ENCODE data around the gene UBAP1.
A peak's percentile ranks its signal among the peaks of the same experiment; 100 is the strongest.
"Not testable (repeated sequence)": the region's sequence is repeated elsewhere in the genome, so short reads cannot be mapped to it uniquely, and the experiment has no call there.

UBAP1 gene

GRCh38 chr9:34178436-34179212 lies at the start of gene UBAP1:
Gene UBAP1 (plus strand): TSS chr9:34179043. CDS start chr9:34220915, 41,872 bp downstream.
- Histone ChIP-seq H3K9me3 (ENCODE audit: control insufficient read depth in 2 of 2, low read length in 2 of 2) (no peaks in the 10 kb centered on the region), H3K4me3 (ENCODE audit: low read length in 2 of 2) (peak within 1 kb of the TSS; percentile 90 to 94)

GRCh38 chr9:34131571-34131970 lies 47.3 kb upstream of the UBAP1 start:
- Histone ChIP-seq H3K9me3 (ENCODE audit: control insufficient read depth in 2 of 2, low read length in 2 of 2) (no peaks in the 10 kb centered on the region), H3K9ac (ENCODE audit: low read length in 2 of 2) (no peak overlapping the region), H3K4me1 (ENCODE audit: control insufficient read depth, insufficient read depth, low read length) (peaks cover 4% of the 10 kb centered on the region), H3K27ac (ENCODE audit: low read length) (no peak overlapping the region), H3K36me3 (ENCODE audit: control insufficient read depth in 2 of 2, insufficient read depth in 2 of 2, low read length in 2 of 2) (no peaks in the 10 kb centered on the region), H3K4me3 (ENCODE audit: low read length in 2 of 2) (no peak overlapping the region), H3K27me3 (ENCODE audit: control insufficient read depth in 1 of 2, insufficient read depth in 2 of 2, low read length in 2 of 2) (no peaks in the 10 kb centered on the region)

More at GRCh38 chr9:34178436-34179212, at the start of gene UBAP1:
- peaks cover 11% of the 10 kb centered on the region for H3K4me1 ChIP-seq (ENCODE audit: control insufficient read depth, insufficient read depth, low read length)
- H3K9ac ChIP-seq (ENCODE audit: low read length in 2 of 2) = peak within 1 kb of the TSS; percentile 95 to 98
- no peaks in the 10 kb centered on the region for H3K36me3 ChIP-seq (ENCODE audit: control insufficient read depth in 2 of 2, insufficient read depth in 2 of 2, low read length in 2 of 2)
- H3K27me3 ChIP-seq (ENCODE audit: control insufficient read depth in 1 of 2, insufficient read depth in 2 of 2, low read length in 2 of 2) = no peaks in the 10 kb centered on the region
- peak within 1 kb of the TSS; percentile 88 for H3K27ac ChIP-seq (ENCODE audit: low read length)

GRCh38 chr9:34133436-34133949 lies 45.4 kb upstream of the UBAP1 start:
- no peaks in the 10 kb centered on the region for H3K27me3 ChIP-seq (ENCODE audit: control insufficient read depth in 1 of 2, insufficient read depth in 2 of 2, low read length in 2 of 2)
- H3K4me1 ChIP-seq (ENCODE audit: control insufficient read depth, insufficient read depth, low read length) = no peaks in the 10 kb centered on the region
- H3K36me3 ChIP-seq (ENCODE audit: control insufficient read depth in 2 of 2, insufficient read depth in 2 of 2, low read length in 2 of 2) = no peaks in the 10 kb centered on the region
- no peak overlapping the region for H3K9ac ChIP-seq (ENCODE audit: low read length in 2 of 2)
- H3K27ac ChIP-seq (ENCODE audit: low read length) = no peak overlapping the region
- H3K9me3 ChIP-seq (ENCODE audit: control insufficient read depth in 2 of 2, low read length in 2 of 2) = no peaks in the 10 kb centered on the region
- no peak overlapping the region for H3K4me3 ChIP-seq (ENCODE audit: low read length in 2 of 2)

- Histone ChIP-seq H3K36me3 (ENCODE audit: control insufficient read depth in 2 of 2, insufficient read depth in 2 of 2, low read length in 2 of 2) (no peaks in the 10 kb centered on the region), H3K27ac (ENCODE audit: low read length) (no peak overlapping the region), H3K9ac (ENCODE audit: low read length in 2 of 2) (no peak overlapping the region), H3K27me3 (ENCODE audit: control insufficient read depth in 1 of 2, insufficient read depth in 2 of 2, low read length in 2 of 2) (no peaks in the 10 kb centered on the region), H3K4me1 (ENCODE audit: control insufficient read depth, insufficient read depth, low read length) (no peaks in the 10 kb centered on the region), H3K9me3 (ENCODE audit: control insufficient read depth in 2 of 2, low read length in 2 of 2) (no peaks in the 10 kb centered on the region), H3K4me3 (ENCODE audit: low read length in 2 of 2) (no peak overlapping the region)
Observed at GRCh38 chr9:34134521-34134920, 44.3 kb upstream of the UBAP1 start.

- H3K9ac ChIP-seq (ENCODE audit: low read length in 2 of 2); H3K4me1 ChIP-seq (ENCODE audit: control insufficient read depth, insufficient read depth, low read length); H3K9me3 ChIP-seq (ENCODE audit: control insufficient read depth in 2 of 2, low read length in 2 of 2); H3K36me3 ChIP-seq (ENCODE audit: control insufficient read depth in 2 of 2, insufficient read depth in 2 of 2, low read length in 2 of 2); H3K27ac ChIP-seq (ENCODE audit: low read length); H3K4me3 ChIP-seq (ENCODE audit: low read length in 2 of 2); H3K27me3 ChIP-seq (ENCODE audit: control insufficient read depth in 1 of 2, insufficient read depth in 2 of 2, low read length in 2 of 2): not testable (repeated sequence)
Observed at GRCh38 chr9:34138644-34139043, 40.2 kb upstream of the UBAP1 start.

GRCh38 chr9:34139477-34140146 lies 39.2 kb upstream of the UBAP1 start:
- Histone ChIP-seq H3K9ac (ENCODE audit: low read length in 2 of 2) (no peak overlapping the region), H3K27me3 (ENCODE audit: control insufficient read depth in 1 of 2, insufficient read depth in 2 of 2, low read length in 2 of 2) (no peaks in the 10 kb centered on the region)

GRCh38 chr9:34140853-34141252 lies 38.0 kb upstream of the UBAP1 start:
- no peak overlapping the region for H3K27ac ChIP-seq (ENCODE audit: low read length)
- no peaks in the 10 kb centered on the region for H3K9me3 ChIP-seq (ENCODE audit: control insufficient read depth in 2 of 2, low read length in 2 of 2)
- no peaks in the 10 kb centered on the region for H3K27me3 ChIP-seq (ENCODE audit: control insufficient read depth in 1 of 2, insufficient read depth in 2 of 2, low read length in 2 of 2)
- no peaks in the 10 kb centered on the region for H3K36me3 ChIP-seq (ENCODE audit: control insufficient read depth in 2 of 2, insufficient read depth in 2 of 2, low read length in 2 of 2)
- H3K9ac ChIP-seq (ENCODE audit: low read length in 2 of 2) = no peak overlapping the region
- no peak overlapping the region for H3K4me3 ChIP-seq (ENCODE audit: low read length in 2 of 2)
- no peaks in the 10 kb centered on the region for H3K4me1 ChIP-seq (ENCODE audit: control insufficient read depth, insufficient read depth, low read length)

More at GRCh38 chr9:34139477-34140146, 39.2 kb upstream of the UBAP1 start:
- H3K4me1 ChIP-seq (ENCODE audit: control insufficient read depth, insufficient read depth, low read length) = no peaks in the 10 kb centered on the region
- no peak overlapping the region for H3K4me3 ChIP-seq (ENCODE audit: low read length in 2 of 2)
- H3K27ac ChIP-seq (ENCODE audit: low read length) = no peak overlapping the region
- no peaks in the 10 kb centered on the region for H3K9me3 ChIP-seq (ENCODE audit: control insufficient read depth in 2 of 2, low read length in 2 of 2)
- H3K36me3 ChIP-seq (ENCODE audit: control insufficient read depth in 2 of 2, insufficient read depth in 2 of 2, low read length in 2 of 2) = no peaks in the 10 kb centered on the region

- no peak overlapping the region for H3K27ac ChIP-seq (ENCODE audit: low read length)
- no peaks in the 10 kb centered on the region for H3K4me1 ChIP-seq (ENCODE audit: control insufficient read depth, insufficient read depth, low read length)
- no peaks in the 10 kb centered on the region for H3K9me3 ChIP-seq (ENCODE audit: control insufficient read depth in 2 of 2, low read length in 2 of 2)
- H3K4me3 ChIP-seq (ENCODE audit: low read length in 2 of 2) = no peak overlapping the region
- H3K27me3 ChIP-seq (ENCODE audit: control insufficient read depth in 1 of 2, insufficient read depth in 2 of 2, low read length in 2 of 2) = no peaks in the 10 kb centered on the region
- no peaks in the 10 kb centered on the region for H3K36me3 ChIP-seq (ENCODE audit: control insufficient read depth in 2 of 2, insufficient read depth in 2 of 2, low read length in 2 of 2)
- H3K9ac ChIP-seq (ENCODE audit: low read length in 2 of 2) = no peak overlapping the region
Observed at GRCh38 chr9:34143116-34143515, 35.7 kb upstream of the UBAP1 start.

- H3K27ac ChIP-seq (ENCODE audit: low read length) = no peak overlapping the region
- H3K4me3 ChIP-seq (ENCODE audit: low read length in 2 of 2) = no peak overlapping the region
- no peaks in the 10 kb centered on the region for H3K9me3 ChIP-seq (ENCODE audit: control insufficient read depth in 2 of 2, low read length in 2 of 2)
- no peaks in the 10 kb centered on the region for H3K27me3 ChIP-seq (ENCODE audit: control insufficient read depth in 1 of 2, insufficient read depth in 2 of 2, low read length in 2 of 2)
- H3K36me3 ChIP-seq (ENCODE audit: control insufficient read depth in 2 of 2, insufficient read depth in 2 of 2, low read length in 2 of 2) = no peaks in the 10 kb centered on the region
- H3K9ac ChIP-seq (ENCODE audit: low read length in 2 of 2) = no peak overlapping the region
- no peaks in the 10 kb centered on the region for H3K4me1 ChIP-seq (ENCODE audit: control insufficient read depth, insufficient read depth, low read length)
Observed at GRCh38 chr9:34145165-34145564, 33.7 kb upstream of the UBAP1 start.

GRCh38 chr9:34151398-34151797 lies 27.4 kb upstream of the UBAP1 start:
- no peaks in the 10 kb centered on the region for H3K36me3 ChIP-seq (ENCODE audit: control insufficient read depth in 2 of 2, insufficient read depth in 2 of 2, low read length in 2 of 2)
- H3K4me1 ChIP-seq (ENCODE audit: control insufficient read depth, insufficient read depth, low read length) = no peaks in the 10 kb centered on the region
- no peak overlapping the region for H3K9ac ChIP-seq (ENCODE audit: low read length in 2 of 2)
- no peaks in the 10 kb centered on the region for H3K9me3 ChIP-seq (ENCODE audit: control insufficient read depth in 2 of 2, low read length in 2 of 2)
- no peak overlapping the region for H3K4me3 ChIP-seq (ENCODE audit: low read length in 2 of 2)
- H3K27ac ChIP-seq (ENCODE audit: low read length) = no peak overlapping the region
- no peaks in the 10 kb centered on the region for H3K27me3 ChIP-seq (ENCODE audit: control insufficient read depth in 1 of 2, insufficient read depth in 2 of 2, low read length in 2 of 2)

GRCh38 chr9:34154057-34154456 lies 24.8 kb upstream of the UBAP1 start:
- no peak overlapping the region for H3K27ac ChIP-seq (ENCODE audit: low read length)
- no peak overlapping the region for H3K9ac ChIP-seq (ENCODE audit: low read length in 2 of 2)
- H3K36me3 ChIP-seq (ENCODE audit: control insufficient read depth in 2 of 2, insufficient read depth in 2 of 2, low read length in 2 of 2) = no peaks in the 10 kb centered on the region
- H3K4me1 ChIP-seq (ENCODE audit: control insufficient read depth, insufficient read depth, low read length) = no peaks in the 10 kb centered on the region
- no peak overlapping the region for H3K4me3 ChIP-seq (ENCODE audit: low read length in 2 of 2)
- H3K27me3 ChIP-seq (ENCODE audit: control insufficient read depth in 1 of 2, insufficient read depth in 2 of 2, low read length in 2 of 2) = no peaks in the 10 kb centered on the region
- H3K9me3 ChIP-seq (ENCODE audit: control insufficient read depth in 2 of 2, low read length in 2 of 2) = no peaks in the 10 kb centered on the region
